ENCODE results near the gene EGLN3.
"Not testable (repeated sequence)": the region's sequence is repeated elsewhere in the genome, so short reads cannot be mapped to it uniquely, and the experiment has no call there.

EGLN3 gene

GRCh38 chr14:33962466-33962865 lies 11.6 kb upstream of the EGLN3 start:
- in situ Hi-C loops (cut with MboI; ENCODE audit: low sequenced_read_pairs), result not testable (repeated sequence)

- in situ Hi-C loops (cut with MboI; ENCODE audit: low sequenced_read_pairs), result no loop called here
These were observed 11.1 kb upstream of the EGLN3 start for GRCh38 chr14:33962016-33962415.

- in situ Hi-C loops (cut with MboI; ENCODE audit: low sequenced_read_pairs), result no loop called here
These were observed 8.8 kb upstream of the EGLN3 start for GRCh38 chr14:33959692-33960151.

- in situ Hi-C loops (cut with MboI; ENCODE audit: low sequenced_read_pairs), result no loop called here
These were observed 7.8 kb upstream of the EGLN3 start for GRCh38 chr14:33958605-33959226.

GRCh38 chr14:33957993-33958392 lies 7.1 kb upstream of the EGLN3 start:
- in situ Hi-C loops (cut with MboI; ENCODE audit: low sequenced_read_pairs), result no loop called here

- in situ Hi-C loops (cut with MboI; ENCODE audit: low sequenced_read_pairs), result no loop called here
These were observed 6.4 kb upstream of the EGLN3 start for GRCh38 chr14:33957299-33957698.

GRCh38 chr14:33956640-33957039 lies 5.8 kb upstream of the EGLN3 start:
- in situ Hi-C loops (cut with MboI; ENCODE audit: low sequenced_read_pairs), result no loop called here

GRCh38 chr14:33954016-33954598 lies 3.2 kb upstream of the EGLN3 start:
- in situ Hi-C loops (cut with MboI; ENCODE audit: low sequenced_read_pairs), result no loop called here

GRCh38 chr14:33952541-33952940 lies 1.7 kb upstream of the EGLN3 start:
- in situ Hi-C loops (cut with MboI; ENCODE audit: low sequenced_read_pairs), result no loop called here

- in situ Hi-C loops (cut with MboI; ENCODE audit: low sequenced_read_pairs), result no loop called here
These were observed 438 bp upstream of the EGLN3 start for GRCh38 chr14:33951183-33951840.

GRCh38 chr14:33949411-33949893 lies 1.4 kb downstream of the EGLN3 start:
- in situ Hi-C loops (cut with MboI; ENCODE audit: low sequenced_read_pairs), result no loop called here

GRCh38 chr14:33948869-33949408 lies 1.9 kb downstream of the EGLN3 start:
- in situ Hi-C loops (cut with MboI; ENCODE audit: low sequenced_read_pairs), result no loop called here

- in situ Hi-C loops (cut with MboI; ENCODE audit: low sequenced_read_pairs), result no loop called here
These were observed 2.6 kb downstream of the EGLN3 start for GRCh38 chr14:33948145-33948868.

GRCh38 chr14:33946679-33947476 lies 4.0 kb downstream of the EGLN3 start:
- in situ Hi-C loops (cut with MboI; ENCODE audit: low sequenced_read_pairs), result no loop called here

- in situ Hi-C loops (cut with MboI; ENCODE audit: low sequenced_read_pairs), result no loop called here
These were observed 5.4 kb downstream of the EGLN3 start for GRCh38 chr14:33945210-33946088.

GRCh38 chr14:33943096-33943883 lies 7.6 kb downstream of the EGLN3 start:
- in situ Hi-C loops (cut with MboI; ENCODE audit: low sequenced_read_pairs), result no loop called here

- in situ Hi-C loops (cut with MboI; ENCODE audit: low sequenced_read_pairs), result no loop called here
These were observed 9.2 kb downstream of the EGLN3 start for GRCh38 chr14:33941718-33942117.

- in situ Hi-C loops (cut with MboI; ENCODE audit: low sequenced_read_pairs), result no loop called here
These were observed 10.3 kb downstream of the EGLN3 start for GRCh38 chr14:33940561-33941011.
